ENCODE data around the gene CDH18.

The CDH18 gene

DNA sequence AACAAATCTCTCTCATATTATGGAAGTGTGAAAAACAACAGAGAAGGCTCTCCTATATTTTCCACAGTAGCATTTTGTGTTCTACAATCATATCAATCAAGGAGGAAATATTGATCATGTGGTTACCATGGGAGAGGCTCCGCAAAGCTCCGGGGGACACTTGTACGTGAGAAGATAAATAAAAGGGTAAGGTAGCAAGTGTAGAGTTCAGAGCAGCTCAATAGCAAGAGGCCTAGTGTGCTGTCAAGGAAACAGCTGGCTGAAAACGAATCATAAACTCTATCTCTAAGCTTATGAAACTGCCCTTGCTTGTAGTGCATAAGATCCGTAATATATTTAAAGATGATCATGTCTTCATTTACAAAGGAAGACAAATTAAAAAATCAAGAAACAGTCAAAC lies 57.5 kb downstream of the CDH18 start:
- no peak for DNase-seq (ENCODE audit: low read depth in 2 of 2, low spot score in 1 of 2)

DNA sequence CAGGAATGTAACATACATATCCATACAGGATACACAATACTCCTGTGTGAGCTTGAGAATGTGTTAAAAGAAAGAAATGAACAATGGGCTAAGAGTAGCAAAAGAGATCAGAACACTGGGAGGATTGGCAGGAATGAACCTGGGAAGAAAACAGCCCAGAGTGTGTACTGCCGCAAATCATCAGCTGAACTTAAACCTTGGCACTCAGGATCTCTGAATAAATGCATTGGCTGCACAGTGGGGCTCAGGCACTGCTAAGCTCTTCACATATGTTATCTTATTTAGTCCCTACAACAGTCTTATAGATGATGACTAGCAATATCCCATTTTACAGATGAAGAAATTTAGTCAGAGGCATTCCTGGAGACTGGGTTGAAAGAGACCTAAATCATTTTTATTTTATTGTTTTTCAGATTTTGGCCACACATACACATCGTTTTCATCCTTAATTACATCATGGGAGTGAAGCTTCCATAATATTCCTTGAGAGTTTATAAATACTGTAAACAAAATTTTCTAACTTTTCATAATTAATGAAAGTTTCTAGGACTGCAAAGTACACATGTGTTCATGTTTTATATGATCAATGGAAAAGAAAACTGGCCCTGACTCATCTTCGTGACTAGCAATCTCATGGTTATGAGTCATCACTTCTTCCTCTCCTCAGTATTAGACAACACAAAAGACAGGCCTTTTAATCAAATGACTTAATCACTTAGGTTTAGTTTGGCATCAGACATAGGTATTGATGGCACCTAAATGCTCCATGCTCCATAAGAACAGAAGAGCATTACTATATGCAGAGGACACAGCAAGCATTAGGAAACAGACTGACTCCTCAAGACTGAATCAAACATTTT lies 59.2 kb downstream of the CDH18 start:
- no peak for DNase-seq (ENCODE audit: low read depth in 2 of 2, low spot score in 1 of 2)

DNA sequence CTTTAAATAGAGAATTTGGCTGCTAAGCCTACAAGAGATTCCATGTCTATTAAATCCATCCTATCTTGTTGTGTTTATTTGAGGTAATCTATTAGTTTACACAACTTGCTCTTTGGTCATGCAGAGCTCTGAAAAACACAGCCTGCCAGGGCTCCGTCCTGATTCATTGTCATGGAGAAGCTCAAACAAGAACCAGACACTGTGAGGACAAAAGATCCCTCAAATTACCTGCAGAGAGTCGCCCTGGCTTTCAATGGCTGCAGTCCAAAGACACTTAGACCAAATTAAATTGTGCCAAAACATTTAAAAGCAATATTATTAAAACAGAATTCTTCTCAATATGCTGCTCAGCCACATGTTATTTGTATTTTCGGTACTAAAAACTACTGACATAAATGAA lies 60.1 kb downstream of the CDH18 start:
- DNase-seq (ENCODE audit: low read depth in 2 of 2, low spot score in 1 of 2), result no peak

DNA sequence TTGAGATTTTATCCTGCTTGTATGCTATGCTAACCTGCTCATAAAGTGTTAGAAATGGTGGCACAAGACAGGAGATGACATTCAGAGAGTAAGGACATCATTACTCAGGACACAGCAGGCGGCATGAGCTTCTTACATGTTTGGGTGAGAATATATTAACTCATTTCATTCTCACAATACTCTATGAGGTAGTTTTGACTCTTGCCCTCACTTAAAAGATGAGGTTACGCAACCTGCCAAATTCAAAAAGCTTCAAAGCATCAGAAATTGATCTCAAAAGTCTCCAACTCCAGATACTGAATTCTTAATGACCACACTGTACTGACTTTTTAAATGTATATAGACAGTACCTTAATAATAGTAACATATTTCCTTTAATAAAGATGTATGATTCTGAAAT lies 60.8 kb downstream of the CDH18 start:
- no peak for DNase-seq (ENCODE audit: low read depth in 2 of 2, low spot score in 1 of 2)

DNA sequence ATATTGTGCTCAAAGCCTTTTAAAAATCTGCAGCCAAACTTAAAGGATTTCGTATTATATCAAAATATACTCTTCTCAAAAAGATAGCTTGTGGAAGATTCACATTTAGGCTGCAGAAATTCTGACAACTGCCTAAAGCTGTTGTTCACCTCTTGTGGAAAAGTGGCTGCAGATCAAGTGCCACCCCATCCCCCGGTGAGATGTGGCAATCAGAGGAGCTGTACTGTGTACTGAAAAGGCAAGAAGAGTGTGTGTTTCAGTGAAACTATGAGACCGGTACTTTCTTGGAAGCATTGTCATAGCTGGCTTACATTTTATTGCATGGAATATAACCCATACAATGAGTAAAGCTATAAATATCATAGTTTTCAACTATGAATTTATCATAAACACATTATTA lies 64.3 kb downstream of the CDH18 start:
- DNase-seq (ENCODE audit: low read depth in 2 of 2, low spot score in 1 of 2), result no peak

DNA sequence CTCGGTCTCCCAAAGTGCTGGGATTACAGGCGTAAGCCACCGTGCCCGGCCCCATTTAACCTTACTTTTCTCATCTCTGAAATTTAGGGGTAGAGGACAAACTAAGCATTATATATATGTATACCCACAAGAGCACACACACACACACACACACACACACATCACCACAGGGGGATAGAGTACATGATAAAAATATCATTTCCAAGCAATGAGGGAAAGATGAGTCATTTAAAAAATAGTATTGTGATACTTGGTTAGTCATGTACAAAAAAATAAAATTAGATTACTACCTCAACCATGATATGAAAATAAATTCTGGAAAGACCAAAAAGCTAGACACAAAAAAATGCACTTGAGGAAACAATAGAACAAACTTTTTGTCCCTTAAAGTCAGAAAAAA lies 67.2 kb downstream of the CDH18 start:
- no peak for DNase-seq (ENCODE audit: low read depth in 2 of 2, low spot score in 1 of 2)

DNA sequence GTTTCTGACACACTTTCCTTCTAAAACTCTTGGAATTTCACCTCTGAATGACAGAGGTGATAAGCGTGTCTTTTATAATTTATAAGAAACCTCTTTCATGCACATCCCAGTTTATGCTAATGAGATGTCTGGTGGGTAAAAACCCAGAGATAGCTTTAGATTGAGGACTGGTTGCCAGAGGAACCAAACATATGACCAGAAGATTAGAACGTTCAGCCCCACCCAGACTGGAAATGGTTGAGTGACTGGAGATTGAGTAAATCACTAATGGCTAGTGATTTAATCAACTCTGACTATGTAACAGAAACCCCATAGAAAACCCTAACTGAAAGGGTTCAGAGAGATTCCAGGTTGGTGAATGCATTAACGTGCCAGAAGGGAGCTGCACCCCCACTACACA lies 69.2 kb downstream of the CDH18 start:
- no peak for DNase-seq (ENCODE audit: low read depth in 2 of 2, low spot score in 1 of 2)

DNA sequence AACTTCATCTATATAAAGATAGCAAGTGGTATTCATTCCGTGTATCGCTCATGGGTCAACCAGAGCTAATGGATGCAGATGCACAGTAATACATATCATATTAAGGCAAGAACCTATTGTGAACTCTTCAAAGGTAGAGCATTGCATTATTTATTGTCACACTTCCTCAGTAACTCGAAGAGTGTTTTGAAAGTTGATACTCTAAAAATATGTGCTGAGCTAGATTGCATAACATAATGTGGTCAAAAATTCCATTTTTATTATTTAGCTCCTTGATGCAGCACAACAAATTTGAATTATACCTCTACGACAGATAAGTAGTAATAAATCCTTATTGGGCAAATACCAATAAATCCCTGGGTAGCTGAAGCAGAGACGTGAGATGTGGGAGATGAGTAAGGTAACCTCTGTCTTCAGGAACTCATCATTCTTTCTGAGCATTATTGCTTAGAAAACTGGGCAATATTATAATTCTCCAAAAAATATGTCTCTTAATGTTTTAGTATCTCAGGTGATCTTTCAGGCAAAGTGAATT lies 70.3 kb downstream of the CDH18 start:
- no peak for DNase-seq (ENCODE audit: low read depth in 2 of 2, low spot score in 1 of 2)

DNA sequence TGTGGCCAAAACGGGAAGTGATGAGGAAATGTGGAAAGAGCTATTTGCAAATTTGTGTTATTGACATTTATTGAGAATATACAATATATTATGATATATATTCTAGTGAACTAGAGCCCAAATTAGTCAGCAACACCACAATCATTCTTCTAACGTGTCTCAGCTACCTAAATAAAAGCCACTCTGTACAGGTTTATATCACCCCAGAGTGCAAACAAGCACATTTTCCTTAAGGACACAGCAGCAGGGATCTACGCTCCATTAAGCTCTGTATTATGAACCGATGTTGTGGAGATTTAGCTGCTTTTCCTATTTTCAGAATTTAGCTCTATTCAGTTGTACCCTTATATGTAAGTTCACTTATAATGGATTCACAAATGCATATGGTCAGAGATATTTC lies 77.9 kb downstream of the CDH18 start:
- DNase-seq (ENCODE audit: low read depth in 2 of 2, low spot score in 1 of 2), result no peak

DNA sequence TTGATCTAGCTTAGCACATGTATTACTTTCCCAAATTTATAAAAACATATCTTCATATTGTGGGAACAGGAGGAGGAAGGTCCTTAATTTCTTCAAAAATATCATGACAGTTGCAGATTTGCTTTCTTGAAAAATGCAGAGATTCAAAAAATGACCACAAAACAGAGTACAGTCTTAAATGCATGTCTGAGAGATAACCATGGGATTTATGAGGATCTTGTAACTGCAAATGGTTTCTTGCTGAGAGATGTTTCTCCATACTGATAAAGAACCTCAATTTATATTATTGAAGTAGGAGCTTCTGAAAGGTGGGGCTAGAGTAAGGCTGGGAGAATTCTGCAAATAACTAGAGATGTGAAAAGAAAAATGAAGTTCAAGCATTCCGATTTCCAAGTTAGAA lies 83.2 kb downstream of the CDH18 start:
- no peak for DNase-seq (ENCODE audit: low read depth in 2 of 2, low spot score in 1 of 2)

DNA sequence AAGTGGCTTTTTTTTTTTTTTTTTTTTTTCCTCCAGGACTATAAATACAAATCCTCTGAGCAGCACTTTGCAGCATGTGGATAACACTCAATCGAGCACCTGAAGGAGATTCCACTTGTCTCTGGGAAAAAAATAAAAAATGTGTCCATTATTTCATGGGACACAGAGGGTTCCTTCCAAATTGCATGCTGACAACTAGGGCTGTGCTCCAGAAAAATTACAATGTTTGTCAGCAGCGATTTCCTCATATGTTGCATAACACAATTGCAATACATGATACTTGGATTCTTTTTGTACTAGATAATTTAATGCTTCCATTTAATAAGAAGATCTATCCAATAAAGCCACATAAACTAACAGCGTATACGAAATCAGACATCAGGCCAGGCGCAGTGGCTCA lies 84.4 kb downstream of the CDH18 start:
- DNase-seq (ENCODE audit: low read depth in 2 of 2, low spot score in 1 of 2), result no peak

DNA sequence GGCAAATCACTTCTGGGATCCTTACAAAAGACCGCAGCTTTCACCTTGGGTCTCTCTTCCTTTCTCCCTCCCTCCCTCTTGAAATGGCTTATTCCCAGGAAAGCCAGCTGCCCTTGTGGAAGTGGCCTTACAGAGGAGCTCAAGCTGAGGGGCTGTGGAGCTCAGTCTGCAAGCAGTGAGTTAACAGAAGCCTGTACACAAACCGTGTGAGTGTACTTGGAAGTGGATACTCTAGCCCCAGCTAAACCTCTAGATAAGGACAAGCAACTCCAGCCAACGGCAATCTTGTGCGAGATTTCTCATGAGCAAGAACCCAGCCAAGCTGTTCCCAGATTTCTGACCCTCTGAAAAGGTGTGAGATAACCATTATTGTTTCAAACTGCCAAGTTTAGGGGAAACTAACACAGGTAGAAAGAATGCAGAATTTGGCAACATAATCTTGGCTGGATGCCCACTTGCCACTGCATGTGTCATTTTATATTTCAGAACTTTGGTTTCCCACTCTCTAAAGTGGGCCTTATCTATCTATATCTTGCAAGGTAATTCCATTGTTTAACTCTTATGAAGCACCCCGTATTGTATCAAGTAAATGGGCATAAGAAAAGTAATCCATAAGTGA lies 85.6 kb downstream of the CDH18 start:
- no peak for DNase-seq (ENCODE audit: low read depth in 2 of 2, low spot score in 1 of 2)

DNA sequence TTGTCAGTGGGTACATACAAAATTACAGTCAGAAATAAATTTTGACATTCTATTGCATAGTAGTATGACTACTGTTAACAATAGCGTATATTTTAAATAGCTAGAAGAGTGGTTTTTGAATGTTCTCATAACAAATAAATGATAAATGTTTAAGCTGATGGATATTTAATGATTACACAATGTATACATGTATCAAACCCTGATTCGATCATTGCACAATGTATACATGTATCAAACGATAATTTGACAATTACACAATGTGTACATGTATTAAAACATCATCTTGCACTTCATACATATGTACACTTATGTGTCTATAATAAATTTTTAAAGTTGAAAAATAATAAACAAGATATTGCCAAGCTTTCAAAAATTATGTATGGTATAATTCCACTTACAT lies 87.7 kb downstream of the CDH18 start:
- DNase-seq (ENCODE audit: low read depth in 2 of 2, low spot score in 1 of 2), result no peak

DNA sequence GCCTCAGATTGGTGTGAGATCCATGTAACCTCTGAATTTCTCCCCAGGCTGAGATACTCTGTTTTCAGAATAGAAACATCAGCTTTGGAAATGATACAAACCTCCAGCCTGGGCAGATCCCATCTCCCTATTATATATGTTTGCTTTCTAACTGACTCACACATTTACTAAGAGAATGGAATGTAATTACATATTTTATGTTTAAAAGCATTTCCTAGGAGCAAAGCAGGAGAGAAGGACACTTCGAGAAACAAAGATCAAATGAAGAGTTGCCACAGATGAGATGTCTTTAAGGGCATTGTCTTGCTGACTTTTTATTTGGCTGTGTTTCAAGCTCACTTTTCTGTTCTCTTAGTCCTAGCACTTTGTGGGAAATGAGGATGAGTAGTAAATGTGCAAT lies 96.3 kb downstream of the CDH18 start:
- no peak for DNase-seq (ENCODE audit: low read depth in 2 of 2, low spot score in 1 of 2)

DNA sequence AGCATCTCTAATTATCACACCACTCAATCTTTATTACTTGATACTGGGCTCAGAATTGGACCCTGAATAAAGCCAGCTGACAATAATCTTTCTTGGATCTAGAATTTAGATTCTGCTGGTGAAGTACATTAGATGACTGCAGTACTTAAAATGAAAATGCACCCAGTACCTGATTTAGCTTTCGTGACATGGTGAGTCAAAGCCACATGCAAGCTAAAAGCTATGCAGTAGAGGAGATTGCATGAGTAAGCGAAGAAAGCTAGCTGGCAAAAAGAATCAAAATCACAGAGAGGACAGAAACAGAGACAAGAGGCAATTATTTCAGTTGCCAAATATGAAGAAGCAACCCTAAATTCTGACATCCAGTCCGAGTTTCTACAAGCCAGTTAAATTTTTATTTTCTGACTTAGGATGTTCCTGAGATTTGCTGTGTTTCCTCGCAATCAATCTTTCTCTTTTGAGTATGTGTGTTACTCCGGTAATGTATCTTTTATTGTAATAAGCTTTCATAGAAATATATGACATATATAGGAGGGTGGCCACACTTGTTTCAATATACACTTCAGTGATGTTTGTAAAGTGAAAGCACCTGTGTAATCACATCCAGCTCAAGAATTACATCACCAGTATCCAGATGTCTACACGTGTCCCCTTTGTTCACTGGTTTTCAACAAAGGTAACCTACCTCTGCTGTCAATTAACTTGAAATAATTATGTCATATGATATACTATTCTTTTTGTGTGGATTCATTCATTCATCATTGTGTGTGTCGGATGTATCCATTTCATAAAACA lies 101.7 kb downstream of the CDH18 start:
- no peak for DNase-seq (ENCODE audit: low read depth in 2 of 2, low spot score in 1 of 2)

DNA sequence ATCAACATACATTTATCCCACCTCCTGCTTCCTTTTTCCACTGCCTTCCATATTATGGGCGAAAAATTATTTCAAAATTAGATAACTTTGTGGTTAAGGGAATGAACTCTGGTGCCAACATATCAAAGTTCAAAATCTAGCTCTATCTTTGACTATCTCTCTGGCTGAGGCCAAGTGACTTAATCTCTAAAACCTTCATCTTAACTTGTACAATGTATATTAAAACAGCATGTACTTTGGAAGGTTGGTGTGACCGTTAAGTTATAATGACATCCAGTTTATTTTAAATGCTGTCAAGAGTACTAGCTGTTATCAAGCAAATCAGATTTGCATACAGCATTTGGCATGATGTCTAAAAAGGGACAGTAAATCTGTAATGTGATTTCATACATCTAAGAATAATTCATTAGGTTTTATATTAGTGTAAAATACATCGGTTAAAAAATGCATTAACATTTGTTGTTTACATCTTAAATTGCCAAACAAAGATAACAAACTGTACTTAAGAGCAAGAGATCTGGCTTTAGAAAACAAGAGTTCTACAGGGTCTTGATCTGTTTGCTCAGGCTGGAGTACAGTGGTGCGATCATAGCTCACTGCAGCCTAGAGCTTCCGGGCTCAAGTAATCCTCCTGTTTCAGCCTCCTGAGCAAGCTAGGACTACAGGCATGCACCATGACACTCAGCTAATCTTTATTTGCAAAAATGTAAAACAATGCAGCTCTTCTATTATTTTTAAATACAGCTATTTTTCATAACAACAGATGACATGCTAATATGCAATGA lies 102.8 kb downstream of the CDH18 start:
- DNase-seq (ENCODE audit: low read depth in 2 of 2, low spot score in 1 of 2), result no peak

DNA sequence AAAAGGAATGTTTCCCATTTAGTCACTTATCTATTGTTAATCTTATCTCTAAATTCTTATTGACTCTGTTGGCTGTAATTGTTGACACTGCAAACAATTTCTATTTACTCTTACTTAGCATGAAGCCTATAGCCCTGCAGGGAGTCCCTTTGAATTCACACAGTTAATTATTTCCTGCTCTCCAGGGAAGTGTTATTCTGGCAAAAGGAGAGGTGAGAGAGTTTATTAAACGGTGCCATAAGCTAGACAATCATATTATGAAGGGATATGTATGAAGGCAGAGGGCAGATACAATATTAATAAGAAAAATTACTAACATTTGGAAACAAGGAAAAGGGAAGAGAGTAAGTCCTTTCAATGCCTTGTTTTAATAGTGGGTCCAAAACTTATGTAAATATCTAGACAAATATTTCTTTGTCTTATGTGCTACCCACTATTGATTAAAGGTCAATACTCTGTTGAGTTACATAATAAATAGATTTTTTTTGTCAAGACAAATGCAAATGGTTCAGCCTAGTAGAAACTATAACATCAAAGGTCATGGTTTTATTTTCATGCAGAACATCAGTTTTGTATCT lies 107.1 kb downstream of the CDH18 start:
- DNase-seq (ENCODE audit: low read depth in 2 of 2, low spot score in 1 of 2), result no peak

DNA sequence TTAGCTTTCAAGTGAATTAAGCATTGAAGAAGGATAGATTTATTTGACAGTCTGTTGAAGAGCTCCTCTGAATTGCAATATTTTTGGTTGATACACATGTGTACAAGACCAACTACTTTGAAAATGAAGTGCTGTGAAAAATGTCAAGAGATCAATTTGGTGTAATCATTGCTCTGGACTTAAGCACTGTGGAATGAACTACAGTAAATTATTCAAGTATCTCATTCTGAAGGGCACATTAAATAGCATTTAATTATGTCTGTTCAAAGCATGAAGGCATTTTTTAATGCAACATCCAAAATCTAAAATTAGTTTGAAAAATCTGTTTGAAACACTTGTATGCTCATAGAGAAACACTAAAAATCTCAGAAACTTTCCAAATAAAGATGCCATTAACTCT lies 107.5 kb downstream of the CDH18 start:
- no peak for DNase-seq (ENCODE audit: low read depth in 2 of 2, low spot score in 1 of 2)

DNA sequence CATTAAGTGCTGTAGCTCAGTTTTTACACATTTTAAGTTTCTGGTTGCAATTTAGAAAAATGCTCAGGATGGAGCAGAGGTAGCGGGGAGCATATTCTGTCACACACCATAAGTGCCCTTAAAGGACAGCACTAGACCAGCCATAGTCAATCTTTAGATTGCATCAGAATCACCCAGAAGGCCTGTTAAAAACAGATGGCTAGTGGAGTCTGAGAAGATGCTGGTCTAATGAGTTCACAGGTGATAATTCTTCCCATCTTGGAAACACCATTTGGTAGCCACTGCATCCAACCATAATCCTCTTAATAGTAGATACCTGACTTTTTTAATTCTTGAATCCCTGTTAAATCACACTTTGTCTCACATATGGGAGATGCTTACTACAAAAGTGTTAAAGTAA lies 113.2 kb downstream of the CDH18 start:
- no peak for DNase-seq (ENCODE audit: low read depth in 2 of 2, low spot score in 1 of 2)

DNA sequence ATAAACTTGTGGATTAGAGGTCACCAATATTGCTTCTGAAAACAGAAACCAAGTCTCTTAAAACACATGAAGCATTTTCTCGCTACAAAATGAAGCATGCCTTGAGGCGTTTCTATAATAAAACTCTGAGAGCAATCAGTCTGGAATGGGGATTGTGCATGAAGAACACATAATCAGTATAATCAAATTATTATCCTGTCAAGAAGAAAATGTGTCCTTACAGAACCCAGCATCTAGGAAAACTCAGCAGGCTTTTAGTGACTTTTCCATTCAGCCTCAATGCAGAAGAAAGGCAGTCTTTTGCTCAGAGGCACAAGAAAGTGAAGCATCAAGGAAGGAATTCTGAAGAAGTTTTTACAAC lies 121.9 kb downstream of the CDH18 start:
- DNase-seq (ENCODE audit: low read depth in 2 of 2, low spot score in 1 of 2), result no peak
